PC-3 (cell line): ENCODE results near the gene DEPP1. TPM values are rescaled to one million over a fixed set of nuclear protein-coding genes. Genes with fewer than 3 reads are reported as not detected.
A peak's percentile ranks its signal among the peaks of the same experiment; 100 is the strongest.

ENCODE experiments used
- ATAC-seq: fragments of 200-7000 bp; cut with Tn5 transposase; 2 replicates; pipeline ENCODE4 v1.9.1; 2020; ENCODE audit warnings: mild to moderate bottlenecking, moderate library complexity
- BruUV-seq: library from RNA; stranded (reverse); fragments of 400-500 nt; replicated peaks from 2 replicates; lab custom pipeline; 2021; lab: Mats Ljungman, UMichigan
- CTCF ChIA-PET: fragments of 300-600 bp; sonication (Branson Sonifier 250); formaldehyde crosslinking; loops from one replicate; lab custom pipeline; 2022; ENCODE audit warnings: antibody characterized with exemption; lab: Charles Lee
- POLR2A ChIA-PET: fragments of 300-600 bp; sonication (Branson Sonifier 250); formaldehyde crosslinking; loops from one replicate; lab custom pipeline; 2022; ENCODE audit warnings: antibody characterized with exemption; ENCODE audit not compliant: unreplicated experiment; lab: Charles Lee
- DNase-seq: peaks from one replicate; pipeline ENCODE4 v3.0.0-alpha.2; 2015
- H2AFZ ChIP-seq: fragments of 300-600 bp; sonication (generic); 2 replicates; pipeline ENCODE4 v1.6.0; 2016; ENCODE audit warnings: antibody characterized with exemption, low read length
- H3F3A ChIP-seq: fragments of 300-600 bp; sonication (generic); one replicate; pipeline ENCODE4 v1.6.0; 2017; ENCODE audit warnings: antibody characterized with exemption, low read length, control low read depth, mild to moderate bottlenecking; ENCODE audit not compliant: unreplicated experiment
- H3K27ac ChIP-seq: fragments of 300-600 bp; sonication (generic); 2 replicates; pipeline ENCODE4 v1.5.1; 2016; ENCODE audit warnings: mild to moderate bottlenecking, low read length
- H3K27me3 ChIP-seq: fragments of 300-600 bp; sonication (generic); 2 replicates; pipeline ENCODE4 v1.6.1; 2016; ENCODE audit warnings: low read length, mixed read lengths
- H3K36me3 ChIP-seq: fragments of 300-600 bp; sonication (generic); 2 replicates; pipeline ENCODE4 v1.6.1; 2016; ENCODE audit warnings: low read depth, mixed run types, low read length, mixed read lengths
- H3K4me1 ChIP-seq: fragments of 300-600 bp; sonication (generic); 2 replicates; pipeline ENCODE4 v1.5.1; 2016; ENCODE audit warnings: low read length; ENCODE audit not compliant: insufficient read depth
- H3K4me2 ChIP-seq: fragments of 300-600 bp; sonication (generic); 2 replicates; pipeline ENCODE4 v1.6.0; 2016; ENCODE audit warnings: low read length
- H3K4me3 ChIP-seq: fragments of 300-600 bp; sonication (generic); 2 replicates; pipeline ENCODE4 v1.5.1; 2016; ENCODE audit warnings: mild to moderate bottlenecking, low read length, mixed read lengths
- H3K79me2 ChIP-seq: fragments of 300-600 bp; sonication (generic); 2 replicates; pipeline ENCODE4 v1.6.1; 2017; ENCODE audit warnings: low read length, mixed read lengths
- H3K9ac ChIP-seq: fragments of 300-600 bp; sonication (generic); 2 replicates; pipeline ENCODE4 v1.6.0; 2016; ENCODE audit warnings: mild to moderate bottlenecking, low read length
- H3K9me2 ChIP-seq: fragments of 300-600 bp; sonication (generic); replicated peaks from 2 replicates; pipeline ENCODE4 v1.6.1; 2016; ENCODE audit warnings: mixed run types, low read length, mixed read lengths
- H3K9me3 ChIP-seq: fragments of 300-600 bp; sonication (generic); 2 replicates; pipeline ENCODE4 v1.6.1; 2016; ENCODE audit warnings: low read length, mixed read lengths
- H4K20me1 ChIP-seq: fragments of 300-600 bp; sonication (generic); 2 replicates; pipeline ENCODE4 v1.6.1; 2016; ENCODE audit warnings: low read length, mixed read lengths
- EZH2 ChIP-seq: fragments of 300-600 bp; sonication (generic); IDR thresholded peaks from one replicate; pipeline ENCODE4 v1.6.1; 2017; ENCODE audit warnings: antibody characterized with exemption, mild to moderate bottlenecking, low read length; ENCODE audit not compliant: unreplicated experiment
- EZH2phosphoT487 ChIP-seq: fragments of 300-600 bp; sonication (generic); IDR thresholded peaks from 2 replicates; pipeline ENCODE4 v1.6.1; 2018; ENCODE audit warnings: mild to moderate bottlenecking, antibody characterized with exemption, low read length, borderline replicate concordance
- intact Hi-C: fragments of 100-400 bp; cut with micrococcal nuclease; formaldehyde crosslinking; loops from 2 replicates; pipeline ENCODE4 v1.9.0; 2023
- total RNA-seq: library from RNA; depleted of rRNA; stranded (reverse); fragments of >200 nt; gene quantifications from 2 replicates; pipeline ENCODE4 v1.2.3, GENCODE V29; 2014
- TF ChIP-seq, protein P1 (sequence below): fragments of 300-600 bp; sonication (generic); conservative IDR thresholded peaks from 2 replicates; pipeline ENCODE4 v1.5.1; 2017; ENCODE audit warnings: antibody characterized with exemption, low read depth, mild to moderate bottlenecking, low read length

DEPP1 gene
- total RNA-seq, 1 experiment from 2014 or later, result 9.0 TPM

DNA sequence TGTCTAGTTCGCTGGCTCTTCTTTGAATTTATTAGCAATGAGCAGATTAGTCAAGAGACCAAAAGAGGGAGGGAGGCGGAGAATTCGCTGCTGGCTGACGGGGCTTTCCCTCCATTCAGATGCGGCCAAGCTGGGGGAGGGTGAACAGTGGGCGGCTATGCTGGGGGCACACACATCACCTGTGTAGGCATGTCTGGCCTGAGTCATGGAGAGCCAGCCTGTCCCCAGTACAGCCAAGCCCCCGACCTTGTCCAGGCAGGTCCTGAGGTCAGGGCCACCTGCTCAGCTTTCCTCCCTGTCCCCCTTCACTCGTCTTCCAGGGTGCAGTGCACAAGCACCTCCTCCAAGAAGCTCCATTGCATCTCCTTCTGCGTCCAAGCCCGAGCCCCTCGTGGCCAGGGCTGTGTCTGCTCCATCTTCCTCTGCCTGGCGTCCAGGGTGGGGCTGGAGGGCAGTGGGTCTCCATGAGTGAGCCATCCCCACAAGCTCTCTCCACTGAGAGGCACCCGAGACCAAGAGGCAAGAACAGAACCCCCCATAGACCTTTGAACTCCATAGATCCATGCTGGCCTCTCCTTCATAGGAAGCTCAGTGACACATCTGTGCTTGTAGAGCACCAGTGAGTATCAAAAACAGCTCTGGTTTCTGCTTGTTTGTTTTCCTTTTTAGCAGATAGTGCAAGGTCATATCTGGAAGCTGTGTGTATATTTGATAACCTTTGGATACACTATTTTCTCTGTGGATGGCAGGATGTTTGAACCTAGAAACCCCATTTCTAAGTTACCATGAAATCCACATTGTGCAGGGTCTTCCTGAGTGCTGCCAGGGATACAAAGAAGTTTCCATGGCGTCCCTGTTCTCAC, 1.9 kb upstream of the DEPP1 start:
- no peaks in the 10 kb centered on the region for H3K27me3 ChIP-seq
- peak overlapping the region; percentile 83 for H3K9ac ChIP-seq
- intact Hi-C loops, result no loop called here
- H3K36me3 ChIP-seq, result no peaks in the 10 kb centered on the region
- TF ChIP-seq, protein P1, sequence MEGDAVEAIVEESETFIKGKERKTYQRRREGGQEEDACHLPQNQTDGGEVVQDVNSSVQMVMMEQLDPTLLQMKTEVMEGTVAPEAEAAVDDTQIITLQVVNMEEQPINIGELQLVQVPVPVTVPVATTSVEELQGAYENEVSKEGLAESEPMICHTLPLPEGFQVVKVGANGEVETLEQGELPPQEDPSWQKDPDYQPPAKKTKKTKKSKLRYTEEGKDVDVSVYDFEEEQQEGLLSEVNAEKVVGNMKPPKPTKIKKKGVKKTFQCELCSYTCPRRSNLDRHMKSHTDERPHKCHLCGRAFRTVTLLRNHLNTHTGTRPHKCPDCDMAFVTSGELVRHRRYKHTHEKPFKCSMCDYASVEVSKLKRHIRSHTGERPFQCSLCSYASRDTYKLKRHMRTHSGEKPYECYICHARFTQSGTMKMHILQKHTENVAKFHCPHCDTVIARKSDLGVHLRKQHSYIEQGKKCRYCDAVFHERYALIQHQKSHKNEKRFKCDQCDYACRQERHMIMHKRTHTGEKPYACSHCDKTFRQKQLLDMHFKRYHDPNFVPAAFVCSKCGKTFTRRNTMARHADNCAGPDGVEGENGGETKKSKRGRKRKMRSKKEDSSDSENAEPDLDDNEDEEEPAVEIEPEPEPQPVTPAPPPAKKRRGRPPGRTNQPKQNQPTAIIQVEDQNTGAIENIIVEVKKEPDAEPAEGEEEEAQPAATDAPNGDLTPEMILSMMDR, result no peak
- TF ChIP-seq EZH2phosphoT487 (no peak), EZH2 (no peak)
- no peaks in the 10 kb centered on the region for H3K9me2 ChIP-seq
- H2AFZ ChIP-seq, result peak overlapping the region; percentile 60
- 0 out of 2 replicates have a peak, but pooled peaks cover 19% of the 10 kb centered on the region for H3K79me2 ChIP-seq
- no peaks in the 10 kb centered on the region for H4K20me1 ChIP-seq
- peak overlapping the region; percentile 77 for H3K4me2 ChIP-seq
- peak overlapping the region; percentile 98 for H3K27ac ChIP-seq
- no peaks in the 10 kb centered on the region for H3K9me3 ChIP-seq
- no TSS peak for BruUV-seq
- peaks cover 5% of the 10 kb centered on the region for H3F3A ChIP-seq
- ChIA-PET CTCF (interaction anchor here (0.5 kb wide), 1 partner anchor 23 kb away, joined by 3 read pairs; no protein-coding TSS in a partner anchor), POLR2A (interaction anchor here (0.6 to 1.5 kb wide), 3 partner anchors 14 to 341 kb away, joined by 5 to 8 read pairs (median 7); partner anchors contain the start of gene ZNF22)
- H3K4me1 ChIP-seq, result peaks cover 67% of the 10 kb centered on the region
- H3K4me3 ChIP-seq, result peak overlapping the region; percentile 16; the same call in 1 of the 2 replicates
- ATAC-seq (no peak), DNase-seq (no peak)

DNA sequence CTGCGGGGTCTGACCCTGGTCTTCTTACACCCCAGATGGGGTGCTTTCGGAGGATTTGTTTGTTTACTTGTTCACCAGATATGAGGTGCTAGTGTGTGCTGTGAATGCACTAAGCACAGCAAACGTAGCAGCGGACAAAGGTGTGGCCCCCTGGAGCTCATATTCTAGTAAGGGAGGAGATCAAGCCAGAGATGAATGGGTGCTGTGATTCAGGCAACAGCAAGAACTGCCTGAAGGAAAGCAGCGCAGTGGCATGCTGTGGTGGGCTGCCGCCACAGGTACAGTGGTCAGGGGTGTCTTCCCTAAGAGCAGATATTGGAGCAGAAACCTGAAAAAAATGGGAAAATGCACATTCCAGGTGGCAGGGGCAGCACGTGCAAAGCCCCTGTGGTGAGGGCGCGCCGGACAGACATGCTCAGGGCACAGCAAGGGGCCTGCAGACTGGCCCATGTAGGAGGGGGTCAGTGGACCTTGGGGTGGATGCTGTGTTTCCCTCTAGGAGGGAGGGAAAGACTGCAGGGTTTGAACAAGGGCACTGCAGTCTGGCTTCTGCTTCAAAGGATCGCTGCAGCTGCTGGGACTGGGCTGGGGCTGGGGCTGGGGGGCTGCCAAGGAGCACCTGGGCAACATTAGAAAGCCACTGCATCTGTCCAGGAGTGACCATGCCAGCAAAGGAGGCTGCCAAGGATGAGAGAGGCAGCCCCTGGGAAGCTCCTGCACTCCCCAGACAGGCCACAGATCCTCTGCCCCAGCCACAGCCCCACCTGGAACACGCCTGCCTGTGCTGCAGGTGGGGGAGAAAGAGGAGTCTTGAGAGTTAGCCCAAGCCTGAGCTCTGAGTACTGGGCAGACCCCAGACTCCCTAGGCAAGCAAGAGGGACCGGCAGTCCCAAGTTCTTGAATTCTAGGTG, 927 bp upstream of the DEPP1 start:
- peaks cover 5% of the 10 kb centered on the region for H3F3A ChIP-seq
- ChIA-PET CTCF (no interaction called here), POLR2A (interaction anchor here (0.6 to 1.7 kb wide), 3 partner anchors 20 to 1265 kb away, joined by 3 to 7 read pairs (median 5); no protein-coding TSS in a partner anchor)
- BruUV-seq, result no TSS peak
- H3K4me1 ChIP-seq, result peaks cover 74% of the 10 kb centered on the region
- H3K9me2 ChIP-seq, result no peaks in the 10 kb centered on the region
- H3K27ac ChIP-seq, result peak overlapping the region; percentile 98
- H2AFZ ChIP-seq, result peak overlapping the region; percentile 51; the same call in 1 of the 2 replicates
- no peaks in the 10 kb centered on the region for H4K20me1 ChIP-seq
- no peak for ATAC-seq
- no peaks in the 10 kb centered on the region for H3K27me3 ChIP-seq
- H3K4me3 ChIP-seq, result no peak overlapping the region
- peak overlapping the region; percentile 79 for H3K4me2 ChIP-seq
- peak overlapping the region; percentile 83; the same call in 1 of the 2 replicates for H3K9ac ChIP-seq
- intact Hi-C loops, result loop anchor here (2.0 kb wide), 1 partner anchor 29 kb away; no protein-coding TSS in a partner anchor
- no peaks in the 10 kb centered on the region for H3K9me3 ChIP-seq
- no peak for DNase-seq
- no peaks in the 10 kb centered on the region for H3K36me3 ChIP-seq
- H3K79me2 ChIP-seq, result 0 out of 2 replicates have a peak, but pooled peaks cover 19% of the 10 kb centered on the region
- TF ChIP-seq EZH2phosphoT487 (no peak), EZH2 (no peak)
- TF ChIP-seq, protein P1, result no peak
